SU-DHL-6 (cell line): ENCODE data around the gene TBK1.
A peak's percentile ranks its signal among the peaks of the same experiment; 100 is the strongest.

Source experiments
- H2AFZ ChIP-seq: fragments of 200-600 bp; sonication (generic); 2 replicates; pipeline ENCODE4 v1.6.1; 2014; ENCODE audit warnings: low read depth, mild to moderate bottlenecking, moderate library complexity, mixed read lengths, antibody characterized with exemption, low read length; ENCODE audit not compliant: severe bottlenecking
- H3F3A ChIP-seq: fragments of 200-600 bp; shearing (Covaris generic); 2 replicates; pipeline ENCODE4 v1.6.0; 2016; ENCODE audit warnings: antibody characterized with exemption, mild to moderate bottlenecking; ENCODE audit not compliant: insufficient read depth
- H3K27ac ChIP-seq: fragments of 200-600 bp; sonication (generic); 2 replicates; pipeline ENCODE4 v1.5.1; 2016; ENCODE audit warnings: low read depth, mild to moderate bottlenecking, low read length, moderate library complexity, mixed read lengths
- H3K27me3 ChIP-seq: fragments of 200-600 bp; sonication (generic), shearing (Covaris generic); 2 replicates; pipeline ENCODE4 v1.6.0; 2014; ENCODE audit warnings: mild to moderate bottlenecking, low read length
- H3K36me3 ChIP-seq: fragments of 200-600 bp; sonication (generic); 2 replicates; pipeline ENCODE4 v1.6.1; 2014; ENCODE audit warnings: mild to moderate bottlenecking, low read length, mixed read lengths
- H3K4me2 ChIP-seq: fragments of 300-600, 200-600 bp; shearing (Covaris generic), sonication (generic); 2 replicates; pipeline ENCODE4 v1.6.0; 2014; ENCODE audit warnings: low read length, low read depth, mild to moderate bottlenecking; ENCODE audit not compliant: poor library complexity, severe bottlenecking
- H3K4me3 ChIP-seq: fragments of 200-600 bp; sonication (generic); 2 replicates; pipeline ENCODE4 v1.5.1; 2014; ENCODE audit warnings: antibody characterized with exemption, low read length, mild to moderate bottlenecking, mixed read lengths; ENCODE audit not compliant: insufficient read depth, poor library complexity, severe bottlenecking
- H3K79me2 ChIP-seq: fragments of 200-600 bp; sonication (generic); 2 replicates; pipeline ENCODE4 v1.6.1; 2014; ENCODE audit warnings: mild to moderate bottlenecking, low read length, moderate library complexity; ENCODE audit not compliant: insufficient read depth
- H3K9ac ChIP-seq: fragments of 200-600 bp; sonication (generic); 2 replicates; pipeline ENCODE4 v1.7.0; 2014; ENCODE audit warnings: mild to moderate bottlenecking, low read length
- H3K9me2 ChIP-seq: fragments of 200-600 bp; sonication (generic); replicated peaks from 2 replicates; pipeline ENCODE4 v1.6.1; 2014; ENCODE audit warnings: low read length; ENCODE audit not compliant: insufficient read depth
- H3K9me3 ChIP-seq: fragments of 200-600 bp; sonication (generic); 2 replicates; pipeline ENCODE4 v1.6.1; 2014; ENCODE audit warnings: low read length, mixed read lengths; ENCODE audit not compliant: insufficient read depth
- H4K20me1 ChIP-seq: fragments of 200-600 bp; sonication (generic); 2 replicates; pipeline ENCODE4 v1.6.1; 2014; ENCODE audit warnings: low read depth, mild to moderate bottlenecking, antibody characterized with exemption, low read length, moderate library complexity, mixed read lengths
- CTCF ChIP-seq: fragments of 200-600 bp; sonication (generic); IDR thresholded peaks from one replicate; pipeline ENCODE4 v1.5.1; 2017; ENCODE audit warnings: antibody characterized with exemption, mild to moderate bottlenecking, low read length, moderate library complexity; ENCODE audit not compliant: insufficient read depth, poor library complexity, severe bottlenecking
- EZH2phosphoT487 ChIP-seq: fragments of 200-600 bp; sonication (generic), shearing (Covaris generic); conservative IDR thresholded peaks from 2 replicates; pipeline ENCODE4 v1.6.1; 2018; ENCODE audit warnings: mild to moderate bottlenecking, antibody characterized with exemption, low read length, moderate library complexity, mixed read lengths

TBK1 gene

GRCh38 chr12:64451687-64452558 is at the start of gene TBK1:
Gene TBK1, plus strand, starts transcription at chr12:64452120. Its CDS starts 3,751 bp downstream, at chr12:64455871.
- peak within 1 kb of the TSS; percentile 78 for H3K4me3 ChIP-seq
- H3K27ac ChIP-seq, result peak within 1 kb of the TSS; percentile 62
- H3K27me3 ChIP-seq, result no peaks in the 10 kb centered on the region
- H3K9ac ChIP-seq, result peak within 1 kb of the TSS; percentile 91
- H3K4me2 ChIP-seq, result peak within 1 kb of the TSS; percentile 92
- peaks cover 26% of the 10 kb centered on the region for H3F3A ChIP-seq
- no peaks in the 10 kb centered on the region for H3K9me3 ChIP-seq
- H4K20me1 ChIP-seq, result peaks cover 9% of the 10 kb centered on the region; the same call in 1 of the 2 replicates
- H3K36me3 ChIP-seq, result peaks cover 6% of the 10 kb centered on the region; the same call in 1 of the 2 replicates
- TF ChIP-seq EZH2phosphoT487 (no peak), CTCF (no peak)
- H2AFZ ChIP-seq, result peak within 1 kb of the TSS; percentile 91
- peaks cover 55% of the 10 kb centered on the region for H3K79me2 ChIP-seq
- no peaks in the 10 kb centered on the region for H3K9me2 ChIP-seq

DNA sequence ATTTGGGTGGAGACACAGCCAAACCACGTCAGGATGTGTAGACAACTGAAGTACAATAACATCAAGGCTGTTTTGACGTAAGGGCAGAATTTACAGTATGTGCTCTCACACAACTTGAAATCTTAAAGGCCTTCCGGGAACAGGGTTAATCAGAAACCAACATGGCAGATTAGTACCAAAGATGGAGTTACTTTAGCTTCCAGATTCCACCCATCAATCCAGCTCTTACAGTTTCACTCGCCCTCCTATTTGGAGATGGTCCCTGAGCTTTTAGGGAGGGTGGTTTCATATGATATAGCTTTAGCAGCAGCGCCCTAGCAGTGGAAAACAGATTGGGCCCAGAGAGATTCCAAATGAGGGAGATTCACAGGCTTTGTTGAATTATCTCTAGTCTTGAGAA is 49.7 kb upstream of the TBK1 start:
- no peaks in the 10 kb centered on the region for H3K27me3 ChIP-seq
- no peak overlapping the region for H3K4me3 ChIP-seq
- H3K9ac ChIP-seq, result no peak overlapping the region
- no peak overlapping the region for H2AFZ ChIP-seq
- H3K9me3 ChIP-seq, result no peaks in the 10 kb centered on the region
- H3K36me3 ChIP-seq, result no peaks in the 10 kb centered on the region
- H3F3A ChIP-seq, result peaks cover 8% of the 10 kb centered on the region
- no peaks in the 10 kb centered on the region for H4K20me1 ChIP-seq
- no peak overlapping the region for H3K27ac ChIP-seq
- H3K4me2 ChIP-seq, result no peak overlapping the region
- TF ChIP-seq CTCF (no peak), EZH2phosphoT487 (no peak)
- peaks cover 27% of the 10 kb centered on the region for H3K79me2 ChIP-seq
- H3K9me2 ChIP-seq, result no peaks in the 10 kb centered on the region

GRCh38 chr12:64403707-64404469 is 48.0 kb upstream of the TBK1 start, which contains the start of gene XPOT:
Gene XPOT, plus strand, starts transcription at chr12:64404392. Its CDS starts 5,644 bp downstream, at chr12:64410036.
- Histone ChIP-seq H3K9me2 (no peaks in the 10 kb centered on the region), H2AFZ (peak within 1 kb of the TSS; percentile 96)

More at GRCh38 chr12:64403707-64404469, 48.0 kb upstream of the TBK1 start, which contains the start of gene XPOT:
- Histone ChIP-seq H4K20me1 (no peaks in the 10 kb centered on the region), H3K9me3 (no peaks in the 10 kb centered on the region), H3K27ac (peak within 1 kb of the TSS; percentile 91), H3K4me3 (peak within 1 kb of the TSS; percentile 89), H3K4me2 (peak within 1 kb of the TSS; percentile 88), H3K36me3 (peaks cover 1% of the 10 kb centered on the region; the same call in 1 of the 2 replicates), H3K27me3 (no peaks in the 10 kb centered on the region), H3F3A (peaks cover 8% of the 10 kb centered on the region), H3K9ac (peak within 1 kb of the TSS; percentile 100), H3K79me2 (peaks cover 44% of the 10 kb centered on the region)
- TF ChIP-seq CTCF (no peak), EZH2phosphoT487 (no peak)
